Nephron progenitor cell (in vitro differentiated cells): ENCODE data around the gene SAMM50.
A peak's percentile ranks its signal among the peaks of the same experiment; 100 is the strongest.

Experiments
- DNase-seq: peaks from one replicate; pipeline ENCODE4 v3.0.0; 2021
- H3K27ac Mint-ChIP-seq: 2 replicates; pipeline ENCODE4 v1.8.0; 2021; ENCODE audit warnings: mild to moderate bottlenecking, moderate library complexity, mixed read lengths
- H3K27me3 Mint-ChIP-seq: 2 replicates; pipeline ENCODE4 v1.8.0; 2021; ENCODE audit warnings: mild to moderate bottlenecking, low read depth, mixed read lengths; ENCODE audit not compliant: poor library complexity
- H3K36me3 Mint-ChIP-seq: 2 replicates; pipeline ENCODE4 v1.8.0; 2021; ENCODE audit warnings: low read depth, mixed read lengths
- H3K4me1 Mint-ChIP-seq: 2 replicates; pipeline ENCODE4 v1.8.0; 2021; ENCODE audit warnings: mixed read lengths
- H3K4me3 Mint-ChIP-seq: 2 replicates; pipeline ENCODE4 v1.8.0; 2021; ENCODE audit warnings: mild to moderate bottlenecking, moderate library complexity, mixed read lengths
- H3K9me3 Mint-ChIP-seq: 2 replicates; pipeline ENCODE4 v1.8.0; 2021; ENCODE audit warnings: mild to moderate bottlenecking, moderate library complexity, mixed read lengths
- TF ChIP-seq, protein P1 (sequence below): fragments of 200-600 bp; sonication (generic); IDR thresholded peaks from 2 replicates; pipeline ENCODE4 v1.5.0; 2021; ENCODE audit warnings: antibody characterized with exemption

SAMM50 gene

DNA sequence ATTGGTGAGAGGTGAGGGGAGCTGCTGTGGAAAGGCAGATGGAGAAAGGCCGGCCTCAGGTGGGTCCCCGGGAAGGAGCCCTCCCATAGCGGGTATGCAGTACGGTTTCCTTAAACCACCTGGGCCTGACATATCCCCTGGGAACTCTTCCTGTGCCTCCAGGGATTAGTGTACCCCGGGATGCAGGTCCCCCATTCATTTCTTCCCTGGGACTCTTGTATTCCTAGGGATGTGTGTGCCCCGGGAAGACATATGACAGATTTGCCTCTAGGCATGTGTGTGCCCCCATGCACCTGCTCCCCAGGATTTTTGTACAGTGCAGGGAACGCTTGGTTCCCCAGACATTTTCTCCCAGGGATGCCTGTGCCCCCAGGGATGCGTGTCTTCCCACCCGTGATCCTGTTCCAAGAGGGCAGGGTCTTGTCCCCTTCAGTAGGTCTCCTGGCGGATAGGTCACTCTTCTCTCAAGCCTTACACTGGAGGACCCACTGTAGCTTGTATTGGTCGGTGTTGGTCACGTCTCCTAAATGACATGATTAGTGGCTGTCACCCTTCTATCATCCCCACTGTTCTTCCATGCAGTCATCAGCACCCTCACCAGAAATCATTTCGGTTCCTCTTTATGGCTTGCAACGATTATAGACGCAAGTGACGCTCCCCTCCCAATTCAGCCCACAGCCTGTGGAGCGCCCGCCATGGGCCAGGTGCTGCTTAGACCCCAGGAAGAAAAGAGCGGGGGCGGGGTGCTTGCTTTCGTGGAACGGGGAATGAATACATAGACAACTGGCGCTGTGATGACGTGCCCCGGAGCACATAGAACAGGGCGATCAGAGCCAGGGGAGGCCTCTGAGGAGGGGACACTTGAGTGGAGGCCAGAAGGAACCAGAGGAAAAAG lies 70.2 kb downstream of the SAMM50 start:
- no peak overlapping the region for H3K27ac Mint-ChIP-seq
- no peak for DNase-seq
- peaks cover 63% of the 10 kb centered on the region for H3K4me1 Mint-ChIP-seq
- no peaks in the 10 kb centered on the region for H3K36me3 Mint-ChIP-seq
- no peaks in the 10 kb centered on the region for H3K9me3 Mint-ChIP-seq
- H3K4me3 Mint-ChIP-seq = peak overlapping the region; percentile 64
- no peaks in the 10 kb centered on the region for H3K27me3 Mint-ChIP-seq
- TF ChIP-seq, protein P1, sequence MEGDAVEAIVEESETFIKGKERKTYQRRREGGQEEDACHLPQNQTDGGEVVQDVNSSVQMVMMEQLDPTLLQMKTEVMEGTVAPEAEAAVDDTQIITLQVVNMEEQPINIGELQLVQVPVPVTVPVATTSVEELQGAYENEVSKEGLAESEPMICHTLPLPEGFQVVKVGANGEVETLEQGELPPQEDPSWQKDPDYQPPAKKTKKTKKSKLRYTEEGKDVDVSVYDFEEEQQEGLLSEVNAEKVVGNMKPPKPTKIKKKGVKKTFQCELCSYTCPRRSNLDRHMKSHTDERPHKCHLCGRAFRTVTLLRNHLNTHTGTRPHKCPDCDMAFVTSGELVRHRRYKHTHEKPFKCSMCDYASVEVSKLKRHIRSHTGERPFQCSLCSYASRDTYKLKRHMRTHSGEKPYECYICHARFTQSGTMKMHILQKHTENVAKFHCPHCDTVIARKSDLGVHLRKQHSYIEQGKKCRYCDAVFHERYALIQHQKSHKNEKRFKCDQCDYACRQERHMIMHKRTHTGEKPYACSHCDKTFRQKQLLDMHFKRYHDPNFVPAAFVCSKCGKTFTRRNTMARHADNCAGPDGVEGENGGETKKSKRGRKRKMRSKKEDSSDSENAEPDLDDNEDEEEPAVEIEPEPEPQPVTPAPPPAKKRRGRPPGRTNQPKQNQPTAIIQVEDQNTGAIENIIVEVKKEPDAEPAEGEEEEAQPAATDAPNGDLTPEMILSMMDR = no peak

DNA sequence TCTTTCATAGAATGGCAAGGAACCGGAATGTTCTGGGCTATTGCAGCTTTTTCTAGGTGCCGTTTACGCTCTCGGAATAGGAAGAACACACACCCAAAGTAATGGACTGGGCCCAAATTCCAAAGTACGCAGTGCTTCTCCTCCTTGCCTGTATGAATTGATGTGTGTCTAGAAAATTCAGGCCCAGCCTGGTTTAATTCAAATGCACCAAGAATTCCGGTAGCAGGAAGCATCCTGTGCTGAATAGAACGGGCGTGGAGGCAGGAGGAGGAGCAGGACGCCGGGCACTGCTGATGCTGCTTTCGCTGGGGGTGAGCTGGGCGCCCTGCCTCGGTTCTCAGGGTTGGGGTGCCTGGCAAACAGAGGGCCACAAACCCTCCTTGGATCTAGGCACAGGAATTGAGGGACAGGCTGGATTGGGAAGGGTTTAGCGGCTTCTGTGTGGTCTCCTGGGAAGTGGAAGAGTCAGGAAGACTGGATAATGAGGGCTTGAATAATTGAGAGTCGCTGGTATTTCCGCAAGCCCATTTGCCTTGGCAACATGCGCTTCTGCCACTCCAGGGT lies 70.9 kb downstream of the SAMM50 start:
- Mint-ChIP-seq H3K9me3 (no peaks in the 10 kb centered on the region), H3K27ac (peak overlapping the region; percentile 45), H3K4me3 (no peak overlapping the region), H3K36me3 (no peaks in the 10 kb centered on the region), H3K27me3 (no peaks in the 10 kb centered on the region), H3K4me1 (peaks cover 68% of the 10 kb centered on the region)
- TF ChIP-seq, protein P1 = no peak
- no peak for DNase-seq

DNA sequence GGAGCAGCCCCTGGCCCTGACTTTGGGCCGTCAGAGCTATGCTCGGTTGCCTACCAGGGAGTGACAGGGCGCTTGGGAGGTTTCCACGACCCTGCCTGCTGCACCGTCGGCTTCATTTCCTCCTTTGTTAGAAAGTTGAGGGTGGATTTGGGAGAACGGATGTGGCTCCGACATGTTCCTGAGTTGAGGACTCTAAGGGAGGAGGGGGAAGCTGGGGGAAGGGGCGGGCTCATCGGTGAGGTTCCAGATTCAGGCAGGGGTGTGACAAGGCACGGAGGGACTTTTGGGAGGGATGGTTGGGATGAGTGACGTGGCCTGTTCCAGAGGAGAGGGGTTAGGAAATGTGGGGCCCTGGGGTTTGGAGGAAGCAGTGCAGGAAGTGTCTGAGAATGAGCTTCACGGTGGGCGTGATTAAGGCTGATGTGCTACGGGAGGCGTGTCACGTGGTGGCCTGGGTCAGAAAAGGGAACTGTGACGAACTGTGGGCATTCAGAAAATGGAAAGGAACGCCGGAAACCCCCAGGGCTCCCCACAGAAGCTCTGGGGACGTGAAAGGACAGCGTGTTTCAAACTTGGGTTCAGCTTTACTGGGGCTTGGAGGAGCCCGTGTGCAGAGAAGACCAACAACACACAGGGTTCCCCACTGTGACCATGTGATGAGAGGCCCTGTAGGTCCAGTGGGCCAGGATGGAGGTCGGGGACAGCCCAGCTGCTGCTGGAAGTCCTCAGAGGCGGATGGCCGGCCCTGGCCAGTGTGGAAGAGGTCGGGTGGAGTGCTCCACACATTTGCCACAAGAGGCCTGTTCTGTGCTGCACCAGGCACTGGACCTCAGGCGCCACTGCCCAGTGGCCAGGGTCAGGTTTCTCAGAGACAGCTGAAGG lies 71.6 kb downstream of the SAMM50 start:
- Mint-ChIP-seq H3K27ac (peak overlapping the region; percentile 45), H3K4me1 (peaks cover 68% of the 10 kb centered on the region), H3K9me3 (no peaks in the 10 kb centered on the region), H3K4me3 (no peak overlapping the region), H3K27me3 (peaks cover 3% of the 10 kb centered on the region), H3K36me3 (no peaks in the 10 kb centered on the region)
- no peak for DNase-seq
- TF ChIP-seq, protein P1 = no peak

DNA sequence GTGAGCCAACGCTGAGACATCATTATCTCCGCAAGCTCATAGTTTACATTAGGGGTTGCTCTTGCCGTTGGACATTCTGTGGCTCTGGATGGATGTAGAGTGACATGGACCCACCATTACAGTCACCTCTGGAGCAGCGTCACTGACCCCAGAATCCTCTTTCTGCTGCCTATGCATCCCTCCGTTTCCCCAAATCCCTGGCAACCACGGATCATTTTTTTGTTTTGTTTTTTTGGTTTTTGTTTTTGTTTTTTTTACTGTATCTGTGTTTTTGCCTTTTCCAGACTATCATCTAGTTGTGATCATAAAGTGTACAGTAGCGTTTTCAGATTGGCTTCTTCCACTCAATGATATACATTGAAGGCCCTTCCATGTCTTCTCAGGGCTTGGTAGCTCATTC lies 72.8 kb downstream of the SAMM50 start:
- Mint-ChIP-seq H3K4me3 (no peak overlapping the region), H3K27ac (no peak overlapping the region), H3K9me3 (no peaks in the 10 kb centered on the region), H3K4me1 (peaks cover 74% of the 10 kb centered on the region), H3K36me3 (no peaks in the 10 kb centered on the region), H3K27me3 (peaks cover 3% of the 10 kb centered on the region)
- TF ChIP-seq, protein P1 = no peak
- no peak for DNase-seq

DNA sequence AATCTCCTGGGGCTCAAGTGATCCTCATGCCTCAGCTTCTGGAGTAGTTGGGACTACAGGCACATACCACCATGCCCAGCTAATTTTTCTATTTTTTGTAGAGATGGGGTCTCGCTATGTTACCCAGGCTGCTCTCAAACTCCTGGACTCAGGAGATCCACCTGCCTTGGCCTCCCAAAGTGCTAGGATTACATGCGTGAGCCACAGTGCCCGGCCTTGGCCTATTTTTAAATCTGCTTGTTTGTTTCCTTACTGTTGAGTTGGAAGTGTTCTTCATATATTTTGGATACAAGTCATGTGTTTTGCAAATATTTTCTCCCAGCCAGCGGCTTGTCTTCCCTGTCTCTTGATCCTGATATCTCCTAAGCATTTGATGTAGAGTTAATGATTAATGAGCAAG lies 73.8 kb downstream of the SAMM50 start:
- H3K9me3 Mint-ChIP-seq = no peaks in the 10 kb centered on the region
- peaks cover 78% of the 10 kb centered on the region for H3K4me1 Mint-ChIP-seq
- H3K27ac Mint-ChIP-seq = no peak overlapping the region
- H3K4me3 Mint-ChIP-seq = no peak overlapping the region
- peaks cover 3% of the 10 kb centered on the region for H3K27me3 Mint-ChIP-seq
- TF ChIP-seq, protein P1 = no peak
- no peaks in the 10 kb centered on the region for H3K36me3 Mint-ChIP-seq
- no peak for DNase-seq
